Measurements from ENCODE around the gene PGP.
"Not testable (repeated sequence)": the region's sequence is repeated elsewhere in the genome, so short reads cannot be mapped to it uniquely, and the experiment has no call there.

The PGP gene, protein sequence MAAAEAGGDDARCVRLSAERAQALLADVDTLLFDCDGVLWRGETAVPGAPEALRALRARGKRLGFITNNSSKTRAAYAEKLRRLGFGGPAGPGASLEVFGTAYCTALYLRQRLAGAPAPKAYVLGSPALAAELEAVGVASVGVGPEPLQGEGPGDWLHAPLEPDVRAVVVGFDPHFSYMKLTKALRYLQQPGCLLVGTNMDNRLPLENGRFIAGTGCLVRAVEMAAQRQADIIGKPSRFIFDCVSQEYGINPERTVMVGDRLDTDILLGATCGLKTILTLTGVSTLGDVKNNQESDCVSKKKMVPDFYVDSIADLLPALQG

DNA sequence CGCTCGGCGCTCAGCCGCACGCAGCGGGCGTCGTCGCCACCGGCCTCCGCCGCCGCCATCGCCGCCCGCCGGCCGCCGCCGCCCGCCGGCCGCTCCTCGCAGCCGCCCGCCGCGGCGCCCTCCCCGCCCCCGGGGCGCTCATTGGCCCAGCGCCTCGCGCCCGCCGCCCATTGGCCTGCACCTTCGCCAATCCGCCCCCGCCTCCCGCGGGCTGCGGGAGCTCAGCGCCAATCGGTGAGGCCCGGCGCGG is at the start of gene PGP:
PGP (minus strand) TSS at position 122 of the 250 bp plus-strand sequence; CDS start at position 59, 63 bp downstream.
- Histone ChIP-seq H3K36me3 (ENCODE audit: control insufficient read depth, insufficient read depth, low read length) (no peaks in the 10 kb centered on the region), H3K27me3 (ENCODE audit: control insufficient read depth, insufficient read depth, low read length) (no peaks in the 10 kb centered on the region), H3K9ac (ENCODE audit: low read length) (peak within 1 kb of the TSS; percentile 86), H3K9me3 (ENCODE audit: control insufficient read depth, low read length) (no peaks in the 10 kb centered on the region), H3K4me3 (ENCODE audit: low read length) (peak within 1 kb of the TSS; percentile 46), H3K4me1 (ENCODE audit: control insufficient read depth, insufficient read depth, low read length) (peaks cover 22% of the 10 kb centered on the region)

DNA sequence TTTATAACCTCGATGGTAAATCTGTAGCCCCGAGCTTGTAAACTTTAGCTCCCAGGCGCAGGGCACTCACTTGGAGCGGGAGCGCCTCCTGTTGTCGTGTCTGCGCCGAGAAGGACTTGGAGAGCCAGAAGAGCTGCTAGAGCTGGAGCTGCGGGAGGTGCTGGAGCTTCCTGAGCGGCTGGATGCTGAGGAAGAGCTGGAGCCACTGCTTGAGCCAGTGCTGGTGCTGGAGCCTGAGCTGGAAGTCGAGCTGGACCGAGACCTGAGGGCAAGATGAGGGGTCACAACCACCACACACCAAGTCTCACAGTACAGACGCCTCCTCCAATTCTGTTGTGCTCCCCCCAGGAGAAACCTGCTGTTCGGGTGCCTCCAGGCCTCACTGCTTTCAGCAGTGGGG is 48.4 kb upstream of the PGP start:
- H3K36me3 ChIP-seq (ENCODE audit: control insufficient read depth, insufficient read depth, low read length); H3K9me3 ChIP-seq (ENCODE audit: control insufficient read depth, low read length); H3K4me3 ChIP-seq (ENCODE audit: low read length); H3K27me3 ChIP-seq (ENCODE audit: control insufficient read depth, insufficient read depth, low read length); H3K4me1 ChIP-seq (ENCODE audit: control insufficient read depth, insufficient read depth, low read length); H3K9ac ChIP-seq (ENCODE audit: low read length): not testable (repeated sequence)

DNA sequence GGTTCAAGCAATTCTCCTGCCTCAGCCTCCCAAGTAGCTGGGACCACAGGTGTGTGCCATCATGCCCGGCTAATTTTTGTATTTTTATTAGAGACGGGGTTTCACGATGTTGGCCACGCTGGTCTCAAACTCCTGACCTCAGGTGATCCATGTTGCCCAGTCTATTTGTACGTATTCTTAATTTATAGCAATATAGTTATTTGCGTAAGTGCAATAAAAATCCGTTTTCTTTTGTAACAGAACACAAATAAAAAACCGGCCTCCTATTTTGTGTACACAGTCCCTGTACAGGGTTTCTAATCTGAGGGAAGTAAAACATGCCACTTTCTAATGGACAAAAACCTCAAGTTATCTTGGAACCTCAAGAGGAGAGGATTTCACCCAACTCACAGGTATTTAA is 45.6 kb upstream of the PGP start:
- H3K9me3 ChIP-seq (ENCODE audit: control insufficient read depth, low read length) = no peaks in the 10 kb centered on the region
- no peaks in the 10 kb centered on the region for H3K4me1 ChIP-seq (ENCODE audit: control insufficient read depth, insufficient read depth, low read length)
- H3K4me3 ChIP-seq (ENCODE audit: low read length) = no peak overlapping the region
- H3K27me3 ChIP-seq (ENCODE audit: control insufficient read depth, insufficient read depth, low read length) = no peaks in the 10 kb centered on the region
- H3K9ac ChIP-seq (ENCODE audit: low read length) = no peak overlapping the region
- H3K36me3 ChIP-seq (ENCODE audit: control insufficient read depth, insufficient read depth, low read length) = peaks cover 7% of the 10 kb centered on the region

DNA sequence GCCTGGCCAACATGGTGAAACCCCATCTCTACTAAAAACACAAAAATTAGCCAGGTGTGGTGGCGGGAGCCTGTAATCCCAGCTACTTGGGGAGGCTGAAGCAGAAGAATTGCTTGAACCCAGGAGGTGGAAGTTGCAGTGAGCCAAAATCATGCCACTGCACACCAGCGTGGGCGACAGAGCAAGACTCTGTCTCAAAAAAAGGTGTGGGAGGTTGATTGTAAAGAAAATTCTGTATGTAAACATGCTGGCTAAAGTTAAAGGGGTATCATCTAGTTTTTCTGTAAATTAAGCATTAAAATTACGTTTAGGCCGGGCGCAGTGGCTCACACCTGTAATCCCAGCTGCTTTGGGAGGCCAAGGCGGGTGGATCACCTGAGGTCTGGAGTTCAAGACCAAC is 43.9 kb upstream of the PGP start:
- not testable (repeated sequence) for H3K9ac ChIP-seq (ENCODE audit: low read length); H3K36me3 ChIP-seq (ENCODE audit: control insufficient read depth, insufficient read depth, low read length)

DNA sequence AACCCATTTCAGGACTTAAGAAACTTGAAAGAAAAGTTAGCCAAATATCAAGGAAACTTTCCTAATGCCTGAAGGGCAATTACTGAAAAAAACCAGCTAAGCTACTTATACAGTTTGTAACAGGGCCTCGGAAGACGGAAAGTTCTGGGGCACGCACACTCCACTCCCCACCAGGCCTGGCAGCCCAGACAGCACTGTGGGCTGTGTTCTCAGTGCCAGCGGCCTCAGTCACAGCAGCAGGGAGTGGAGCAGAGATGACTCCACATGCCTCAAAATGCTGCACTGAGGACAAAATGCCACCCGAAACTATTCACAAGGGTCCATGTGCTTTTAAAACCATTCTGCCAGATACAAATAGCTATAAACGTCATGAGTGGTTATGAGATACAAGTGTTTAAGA is 43.1 kb upstream of the PGP start:
- Histone ChIP-seq H3K9me3 (ENCODE audit: control insufficient read depth, low read length) (no peaks in the 10 kb centered on the region), H3K27me3 (ENCODE audit: control insufficient read depth, insufficient read depth, low read length) (no peaks in the 10 kb centered on the region), H3K9ac (ENCODE audit: low read length) (no peak overlapping the region), H3K36me3 (ENCODE audit: control insufficient read depth, insufficient read depth, low read length) (peaks cover 11% of the 10 kb centered on the region), H3K4me1 (ENCODE audit: control insufficient read depth, insufficient read depth, low read length) (no peaks in the 10 kb centered on the region), H3K4me3 (ENCODE audit: low read length) (no peak overlapping the region)

More for the DNA sequence above, 43.9 kb upstream of the PGP start:
- not testable (repeated sequence) for H3K27me3 ChIP-seq (ENCODE audit: control insufficient read depth, insufficient read depth, low read length); H3K4me1 ChIP-seq (ENCODE audit: control insufficient read depth, insufficient read depth, low read length); H3K4me3 ChIP-seq (ENCODE audit: low read length); H3K9me3 ChIP-seq (ENCODE audit: control insufficient read depth, low read length)

DNA sequence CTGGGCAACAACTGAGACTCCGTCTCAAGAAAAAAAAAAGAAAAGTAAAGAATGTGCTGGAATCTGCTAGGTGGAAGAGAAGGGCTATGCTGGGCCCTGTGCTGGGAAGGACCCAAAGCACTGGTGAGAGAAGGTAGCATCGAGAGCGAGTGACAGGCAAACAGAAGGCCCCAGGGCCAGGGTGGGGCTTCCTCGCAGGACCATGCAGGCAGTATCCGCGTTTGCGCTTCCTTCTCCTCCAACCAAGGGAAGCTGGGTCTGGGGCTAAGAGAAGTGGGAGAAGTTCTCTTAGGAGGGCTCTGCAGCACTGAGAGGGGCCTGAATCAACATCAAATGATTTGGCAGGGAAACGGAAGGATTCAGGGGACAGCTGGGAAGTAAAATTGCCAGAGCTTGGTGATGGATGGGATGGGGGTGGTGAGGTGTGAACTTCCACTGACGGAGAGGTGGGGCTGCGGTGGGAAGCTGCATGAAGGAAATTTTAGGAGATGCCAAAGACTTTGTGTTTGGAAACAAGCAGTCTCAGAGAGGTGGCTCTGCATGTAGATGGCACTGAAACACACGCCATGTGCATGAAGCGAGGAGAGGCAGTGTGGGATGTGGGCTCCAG is 42.0 kb upstream of the PGP start:
- peaks cover 9% of the 10 kb centered on the region for H3K4me1 ChIP-seq (ENCODE audit: control insufficient read depth, insufficient read depth, low read length)
- peaks cover 4% of the 10 kb centered on the region for H3K36me3 ChIP-seq (ENCODE audit: control insufficient read depth, insufficient read depth, low read length)
- H3K9me3 ChIP-seq (ENCODE audit: control insufficient read depth, low read length) = no peaks in the 10 kb centered on the region
- no peaks in the 10 kb centered on the region for H3K27me3 ChIP-seq (ENCODE audit: control insufficient read depth, insufficient read depth, low read length)
- no peak overlapping the region for H3K9ac ChIP-seq (ENCODE audit: low read length)
- no peak overlapping the region for H3K4me3 ChIP-seq (ENCODE audit: low read length)

DNA sequence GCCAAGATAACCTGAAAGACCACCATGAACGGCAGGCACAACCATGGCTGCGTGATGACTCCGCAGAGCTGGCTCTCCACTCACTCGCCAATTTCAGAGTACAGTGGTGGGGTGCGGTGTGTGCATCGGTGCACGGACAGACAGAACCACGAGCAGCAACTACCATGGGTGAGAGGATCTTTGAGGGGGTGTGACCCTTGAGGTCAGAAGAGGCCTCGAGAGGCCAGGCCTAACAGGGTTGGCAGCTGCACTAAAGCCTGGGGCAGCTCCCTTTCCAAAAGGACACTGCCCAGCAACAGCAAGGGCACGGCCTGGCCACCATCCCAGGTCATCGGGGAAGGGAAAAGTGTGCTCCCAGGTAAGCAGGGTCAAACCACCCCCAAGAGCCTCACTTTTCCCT is 38.7 kb upstream of the PGP start:
- Histone ChIP-seq H3K4me3 (ENCODE audit: low read length) (no peak overlapping the region), H3K36me3 (ENCODE audit: control insufficient read depth, insufficient read depth, low read length) (peaks cover 4% of the 10 kb centered on the region), H3K27me3 (ENCODE audit: control insufficient read depth, insufficient read depth, low read length) (no peaks in the 10 kb centered on the region), H3K9ac (ENCODE audit: low read length) (no peak overlapping the region), H3K9me3 (ENCODE audit: control insufficient read depth, low read length) (no peaks in the 10 kb centered on the region), H3K4me1 (ENCODE audit: control insufficient read depth, insufficient read depth, low read length) (peaks cover 17% of the 10 kb centered on the region)

DNA sequence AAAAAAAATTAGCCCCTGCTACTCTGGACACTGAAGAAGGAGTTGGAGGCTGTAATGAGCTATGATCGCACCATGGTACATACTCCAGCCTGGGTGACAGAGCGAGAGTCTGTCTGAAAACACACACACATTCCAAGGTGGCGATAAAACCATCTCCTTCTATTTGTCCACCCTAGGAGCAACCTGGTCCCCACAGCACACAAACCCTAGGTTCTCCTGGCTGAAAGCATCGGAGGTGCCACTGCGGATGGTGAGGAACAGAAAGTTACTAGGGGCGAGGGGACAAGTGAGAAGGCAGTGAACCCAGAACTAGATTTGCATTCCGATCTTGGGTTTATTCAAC is 38.1 kb upstream of the PGP start:
- Histone ChIP-seq H3K36me3 (ENCODE audit: control insufficient read depth, insufficient read depth, low read length) (peaks cover 4% of the 10 kb centered on the region), H3K27me3 (ENCODE audit: control insufficient read depth, insufficient read depth, low read length) (no peaks in the 10 kb centered on the region), H3K4me1 (ENCODE audit: control insufficient read depth, insufficient read depth, low read length) (peaks cover 17% of the 10 kb centered on the region), H3K4me3 (ENCODE audit: low read length) (no peak overlapping the region), H3K9ac (ENCODE audit: low read length) (peak overlapping the region; percentile 5), H3K9me3 (ENCODE audit: control insufficient read depth, low read length) (no peaks in the 10 kb centered on the region)

DNA sequence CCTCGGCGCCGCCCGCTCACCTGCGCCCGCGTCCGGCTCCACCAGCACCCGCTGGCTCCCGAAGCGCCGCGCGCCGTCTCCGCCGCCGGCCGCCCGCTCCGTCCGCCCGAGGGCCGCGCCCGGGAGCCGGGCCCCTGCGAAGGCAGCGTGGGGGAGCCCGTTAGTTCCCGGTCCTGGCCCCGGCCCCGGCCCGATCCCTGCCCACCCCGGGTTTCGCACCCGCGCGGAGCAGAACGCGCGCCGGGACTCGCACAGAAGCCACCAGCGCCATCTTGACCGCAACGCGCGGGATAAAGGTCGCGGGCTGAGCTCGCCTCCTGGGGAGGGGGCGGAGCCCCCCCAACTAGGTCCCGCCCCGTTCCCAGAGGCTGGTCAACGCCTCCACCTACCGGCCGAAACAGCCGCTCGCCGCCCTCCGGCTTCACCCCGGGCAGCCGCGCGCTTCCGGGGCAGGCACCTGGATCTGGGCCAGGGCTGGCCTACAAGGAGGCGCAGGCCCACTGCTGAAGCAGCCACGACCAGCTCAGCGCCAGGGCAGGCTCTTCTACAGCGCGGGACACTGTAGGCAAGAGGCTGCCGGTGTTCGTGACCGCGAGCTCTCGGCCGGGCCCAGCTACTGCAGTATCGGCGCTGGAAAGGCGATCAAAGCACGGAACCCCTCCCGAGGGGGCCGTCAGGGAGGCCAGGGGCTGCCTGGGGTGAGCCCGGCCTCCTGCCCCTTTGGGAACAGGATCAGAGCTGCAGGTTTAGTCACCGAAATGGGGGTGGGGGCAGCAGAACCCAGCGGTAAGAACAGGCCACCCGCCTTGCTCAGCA is 36.9 kb upstream of the PGP start, which contains the start of gene ECI1:
ECI1 (minus strand) TSS at position 292 of the 816 bp plus-strand sequence; CDS start at position 271, 21 bp downstream.
- Histone ChIP-seq H3K9me3 (ENCODE audit: control insufficient read depth, low read length) (no peaks in the 10 kb centered on the region), H3K36me3 (ENCODE audit: control insufficient read depth, insufficient read depth, low read length) (peaks cover 8% of the 10 kb centered on the region), H3K4me3 (ENCODE audit: low read length) (peak within 1 kb of the TSS; percentile 71), H3K27me3 (ENCODE audit: control insufficient read depth, insufficient read depth, low read length) (no peaks in the 10 kb centered on the region), H3K9ac (ENCODE audit: low read length) (peak within 1 kb of the TSS; percentile 69), H3K4me1 (ENCODE audit: control insufficient read depth, insufficient read depth, low read length) (peaks cover 17% of the 10 kb centered on the region)

DNA sequence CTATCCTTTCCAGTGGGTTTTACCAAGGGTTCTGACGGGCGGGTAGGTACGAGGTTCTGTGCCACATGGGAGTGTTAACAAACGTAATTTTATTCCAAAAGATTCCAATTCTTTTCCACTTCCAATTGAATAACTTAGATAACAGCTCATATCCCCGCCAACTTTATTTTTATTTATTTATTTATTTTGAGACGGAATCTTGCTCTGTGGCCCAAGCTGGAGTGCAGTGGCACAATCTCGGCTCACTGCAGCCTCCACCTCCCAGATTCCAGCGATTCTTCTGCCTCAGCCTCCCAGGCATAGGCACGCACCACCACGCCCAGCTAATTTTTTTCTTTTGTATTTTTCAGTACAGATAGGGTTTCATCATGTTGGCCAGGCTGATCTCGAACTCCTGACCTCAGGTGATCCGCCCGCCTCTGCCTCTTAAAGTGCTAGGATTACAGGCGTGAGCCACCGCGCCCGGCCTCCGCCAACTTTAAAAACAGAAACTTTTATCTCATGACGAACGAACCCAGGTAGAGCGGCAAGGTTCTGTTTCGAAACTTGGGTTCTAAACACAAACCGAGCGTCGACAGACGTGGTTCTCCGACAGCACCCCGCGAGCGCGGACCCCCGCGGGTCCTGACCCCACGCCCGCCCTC is 36.1 kb upstream of the PGP start:
- Histone ChIP-seq H3K4me3 (ENCODE audit: low read length) (peak overlapping the region; percentile 71), H3K4me1 (ENCODE audit: control insufficient read depth, insufficient read depth, low read length) (peaks cover 17% of the 10 kb centered on the region), H3K27me3 (ENCODE audit: control insufficient read depth, insufficient read depth, low read length) (no peaks in the 10 kb centered on the region), H3K36me3 (ENCODE audit: control insufficient read depth, insufficient read depth, low read length) (peaks cover 14% of the 10 kb centered on the region), H3K9ac (ENCODE audit: low read length) (peak overlapping the region; percentile 69), H3K9me3 (ENCODE audit: control insufficient read depth, low read length) (no peaks in the 10 kb centered on the region)

DNA sequence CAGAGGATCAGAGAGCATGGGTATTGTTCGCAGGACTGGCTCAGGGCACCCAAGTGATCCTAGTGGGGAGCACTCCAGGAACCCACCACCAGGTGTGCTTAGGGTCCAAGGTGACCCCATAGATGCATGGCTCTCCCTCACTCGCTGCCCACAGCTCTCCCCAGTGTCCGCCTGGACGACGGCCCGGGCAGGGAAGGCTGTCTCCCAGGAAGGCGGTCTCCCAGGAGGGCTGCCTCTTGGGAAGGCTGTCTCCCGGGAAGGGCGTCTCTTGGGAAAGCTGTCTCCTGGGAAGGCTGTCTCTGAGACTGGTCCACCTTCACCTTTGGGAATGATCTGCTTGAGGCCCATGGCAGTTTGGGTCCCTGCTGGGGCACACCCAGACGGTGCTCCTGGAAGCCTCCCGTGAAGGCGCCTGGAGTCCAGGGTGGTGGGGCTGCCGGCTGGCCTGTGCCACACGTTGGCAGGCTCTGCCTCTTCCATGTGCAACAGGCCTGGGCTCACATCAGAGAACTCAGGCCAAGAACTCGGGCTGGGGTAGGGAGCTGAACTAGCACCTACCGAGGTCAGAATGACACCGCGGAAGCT is 31.8 kb upstream of the PGP start:
- Histone ChIP-seq H3K9ac (ENCODE audit: low read length) (no peak overlapping the region), H3K27me3 (ENCODE audit: control insufficient read depth, insufficient read depth, low read length) (no peaks in the 10 kb centered on the region), H3K36me3 (ENCODE audit: control insufficient read depth, insufficient read depth, low read length) (peaks cover 19% of the 10 kb centered on the region), H3K4me1 (ENCODE audit: control insufficient read depth, insufficient read depth, low read length) (peaks cover 6% of the 10 kb centered on the region), H3K4me3 (ENCODE audit: low read length) (no peak overlapping the region), H3K9me3 (ENCODE audit: control insufficient read depth, low read length) (no peaks in the 10 kb centered on the region)

Data from mucosa of stomach (tissue), 1 donor.